HepG2 (cell line): ENCODE measurements around the gene SALL4. TPM values are rescaled to one million over a fixed set of nuclear protein-coding genes. Genes with fewer than 3 reads are reported as not detected.

Source experiments
- AHR ChIP-seq: IDR thresholded peaks from 2 replicates; pipeline ENCODE4 v1.6.1; 2018; ENCODE audit warnings: missing genetic modification reagents, missing compliant biosample characterization
- ARID3A ChIP-seq: IDR thresholded peaks from 2 replicates; pipeline ENCODE4 v1.6.1; 2012; ENCODE audit warnings: low read depth, low read length, improper control_type of control experiment
- CBX2 ChIP-seq, 2 experiments: fragments of 200-600 bp in 1 of 2; sonication (generic); formaldehyde crosslinking in 1 of 2; IDR thresholded peaks; 2 replicates each; pipeline versions ENCODE4 v1.7.0 to v1.8.1; 2018 to 2022; ENCODE audit warnings: low read depth in 2 of 2, low read length in 1 of 2, mild to moderate bottlenecking in 1 of 2, missing genetic modification reagents in 1 of 2
- CC2D1A ChIP-seq: sonication (generic); formaldehyde crosslinking; IDR thresholded peaks from 2 replicates; pipeline ENCODE4 v1.8.1; 2023; ENCODE audit warnings: mild to moderate bottlenecking, missing genetic modification reagents
- DRAP1 ChIP-seq: IDR thresholded peaks from 2 replicates; pipeline ENCODE4 v1.6.1; 2016; ENCODE audit warnings: missing genetic modification reagents, missing compliant biosample characterization
- ELF3 ChIP-seq: IDR thresholded peaks from 2 replicates; pipeline ENCODE4 v1.6.1; 2016; ENCODE audit warnings: missing genetic modification reagents, missing compliant biosample characterization
- MEIS2 ChIP-seq: sonication (generic); formaldehyde crosslinking; IDR thresholded peaks from 2 replicates; pipeline ENCODE4 v1.9.0; 2021; ENCODE audit warnings: mild to moderate bottlenecking, missing genetic modification reagents
- NKX3-1 ChIP-seq: sonication (generic); formaldehyde crosslinking; IDR thresholded peaks from 2 replicates; pipeline ENCODE4 v1.5.0; 2020; ENCODE audit warnings: missing genetic modification reagents
- PHB2 ChIP-seq: fragments of 450-650 bp; IDR thresholded peaks from 2 replicates; pipeline ENCODE4 v1.6.1; 2018; ENCODE audit not compliant: partially characterized antibody
- PREB ChIP-seq: sonication (generic); formaldehyde crosslinking; IDR thresholded peaks from 2 replicates; pipeline ENCODE4 v1.4.0; 2020; ENCODE audit warnings: missing genetic modification reagents
- RFXAP ChIP-seq: sonication (generic); formaldehyde crosslinking; IDR thresholded peaks from 2 replicates; pipeline ENCODE4 v1.4.0; 2020; ENCODE audit warnings: missing genetic modification reagents, borderline replicate concordance
- SMAD9 ChIP-seq: sonication (generic); formaldehyde crosslinking; IDR thresholded peaks from 2 replicates; pipeline ENCODE4 v1.5.1; 2020; ENCODE audit warnings: mild to moderate bottlenecking, missing genetic modification reagents
- SOX13 ChIP-seq, 3 experiments: fragments of 450-650 bp in 1 of 3; sonication (generic) in 1 of 3; formaldehyde crosslinking in 1 of 3; IDR thresholded peaks in 2 of 3; conservative IDR thresholded peaks in 1 of 3; 2 replicates each; pipeline versions ENCODE4 v1.5.0 to v1.6.1; 2016 to 2020; ENCODE audit warnings: antibody characterized with exemption in 1 of 3, mild to moderate bottlenecking in 1 of 3, missing compliant biosample characterization in 1 of 3, missing genetic modification reagents in 1 of 3, moderate library complexity in 1 of 3
- SOX5 ChIP-seq: IDR thresholded peaks from 2 replicates; pipeline ENCODE4 v1.6.1; 2016; ENCODE audit warnings: borderline replicate concordance
- SP4 ChIP-seq: sonication (generic); formaldehyde crosslinking; IDR thresholded peaks from 2 replicates; pipeline ENCODE4 v1.8.1; 2023; ENCODE audit warnings: mild to moderate bottlenecking, missing genetic modification reagents
- TOE1 ChIP-seq: sonication (generic); formaldehyde crosslinking; IDR thresholded peaks from 2 replicates; pipeline ENCODE4 v1.4.0; 2020; ENCODE audit warnings: mild to moderate bottlenecking, missing genetic modification reagents
- ZEB1 ChIP-seq: IDR thresholded peaks from 2 replicates; pipeline ENCODE4 v1.6.1; 2012; ENCODE audit warnings: mild to moderate bottlenecking, low read depth, inconsistent platforms; ENCODE audit not compliant: insufficient replicate concordance
- ZGPAT ChIP-seq: IDR thresholded peaks from 2 replicates; pipeline ENCODE4 v1.6.1; 2016; ENCODE audit warnings: mild to moderate bottlenecking
- ZMYM3 ChIP-seq: sonication (generic); formaldehyde crosslinking; IDR thresholded peaks from 2 replicates; pipeline ENCODE4 v1.5.1; 2020; ENCODE audit warnings: mild to moderate bottlenecking, missing genetic modification reagents
- ZNF20 ChIP-seq: sonication (generic); formaldehyde crosslinking; IDR thresholded peaks from 2 replicates; pipeline ENCODE4 v1.4.0; 2020; ENCODE audit warnings: mild to moderate bottlenecking, moderate library complexity, missing genetic modification reagents
- ZNF224 ChIP-seq: sonication (generic); formaldehyde crosslinking; IDR thresholded peaks from 2 replicates; pipeline ENCODE4 v1.5.0; 2020; ENCODE audit warnings: mild to moderate bottlenecking, missing genetic modification reagents
- ZNF274 ChIP-seq: sonication (generic); formaldehyde crosslinking; IDR thresholded peaks from 2 replicates; pipeline ENCODE4 v1.5.1; 2020; ENCODE audit warnings: mild to moderate bottlenecking, missing genetic modification reagents
- ZNF513 ChIP-seq: sonication (generic); formaldehyde crosslinking; conservative IDR thresholded peaks from 2 replicates; pipeline ENCODE4 v1.5.0; 2020; ENCODE audit warnings: missing genetic modification reagents
- ZNF761 ChIP-seq: sonication (generic); formaldehyde crosslinking; conservative IDR thresholded peaks from 2 replicates; pipeline ENCODE4 v1.4.0; 2020; ENCODE audit warnings: mild to moderate bottlenecking, missing genetic modification reagents
- polyA plus RNA-seq, 8 experiments: library from polyadenylated mRNA; depleted of rRNA in 3 of 8; stranded (reverse) in 7 of 8; unstranded in 1 of 8; fragments of >200 nt; fragmentation: Illumina TruSeq in 4 of 8; extraction: Trizol in 4 of 8; gene quantifications; 2 replicates each; pipeline versions ENCODE4 v1.2.1 to v1.2.3, GENCODE V29; 2011 to 2016; ENCODE audit warnings: low read depth in 4 of 8, missing spikeins in 1 of 8, mixed read lengths in 1 of 8; ENCODE audit not compliant: insufficient read depth in 1 of 8
- total RNA-seq, 5 experiments: library from RNA; depleted of rRNA; stranded (reverse); fragments of >200 nt; fragmentation: Illumina TruSeq; extraction: Trizol; gene quantifications; 2 replicates each; pipeline ENCODE4 v1.2.3, GENCODE V29; 2016; ENCODE audit warnings: low read depth in 1 of 5

The SALL4 gene
- total and polyA plus RNA-seq, 2 of the 13 experiments (the other 11 are each of a cell fraction or from before 2014, with no cell fraction given), result 0.33 to 1.8 TPM

- TF ChIP-seq ARID3A (no peak), DRAP1 (CRISPR knock-in tag) (peak; percentile 54; the same call in 1 of the 2 replicates), NKX3-1 (CRISPR knock-in tag) (no peak), ZNF513 (CRISPR knock-in tag) (no peak), ZMYM3 (peak; percentile 34; the same call in 1 of the 2 replicates), SOX5 (CRISPR knock-in tag) (peak; percentile 40; the same call in 1 of the 2 replicates), ZNF761 (CRISPR knock-in tag) (no peak), ZNF274 (CRISPR knock-in tag) (peak; percentile 65; the same call in 1 of the 2 replicates), SMAD9 (CRISPR knock-in tag) (no peak), TOE1 (CRISPR knock-in tag) (no peak), RFXAP (CRISPR knock-in tag) (no peak), CBX2 (IDR thresholded peaks at IDR 0.05; ENCODE audit: low read depth, low read length) (no peak), CBX2 (CRISPR knock-in tag; IDR thresholded peaks at IDR 0.05; ENCODE audit: low read depth) (0 out of 2 replicates have a peak, but pooled peaks have one; percentile 25), PREB (CRISPR knock-in tag) (no peak), SP4 (CRISPR knock-in tag) (no peak), CC2D1A (CRISPR knock-in tag) (no peak), ZNF20 (CRISPR knock-in tag) (no peak), MEIS2 (CRISPR knock-in tag) (peak; percentile 81; the same call in 1 of the 2 replicates), ELF3 (peak; percentile 63; the same call in 1 of the 2 replicates), PHB2 (no peak), AHR (CRISPR knock-in tag) (no peak), ZGPAT (peak; percentile 20; the same call in 1 of the 2 replicates), SOX13 (IDR thresholded peaks at IDR 0.05) (no peak), SOX13 (CRISPR knock-in tag; conservative IDR thresholded peaks at IDR 0.05 in 1 of 2, IDR thresholded peaks at IDR 0.05 in 1 of 2) (no peak), ZEB1 (no peak), ZNF224 (CRISPR knock-in tag) (no peak)
These were observed 13.2 kb upstream of the SALL4 start (continued) for GRCh38 chr20:51815383-51816076.
